NAMALWA (cell line): ENCODE results near the gene SRI.
A peak's percentile ranks its signal among the peaks of the same experiment; 100 is the strongest.
"Not testable (repeated sequence)": the region's sequence is repeated elsewhere in the genome, so short reads cannot be mapped to it uniquely, and the experiment has no call there.

Experiments used
- DNase-seq: peaks from one replicate; pipeline ENCODE4 v3.0.0-alpha.2; 2015; ENCODE audit warnings: low spot score

The SRI gene

DNA sequence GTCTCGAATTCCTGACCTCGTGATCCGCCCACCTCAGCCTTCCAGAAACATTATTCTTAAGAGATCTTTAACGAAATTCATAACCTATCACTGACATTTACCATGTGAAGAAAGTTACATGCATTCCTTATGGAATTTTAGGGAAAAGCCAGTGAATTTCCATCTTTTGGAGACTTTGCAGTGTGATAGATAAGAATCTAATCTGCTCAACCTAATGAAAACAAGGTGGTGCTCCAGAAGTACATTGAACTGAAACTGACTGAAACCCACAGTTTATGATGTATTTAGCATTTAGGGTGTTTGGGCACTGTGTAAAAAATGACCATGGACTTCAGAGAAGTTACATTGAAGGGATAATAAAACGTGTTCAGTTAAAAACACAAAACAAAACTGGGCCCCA is 43.6 kb downstream of the SRI start:
- no peak for DNase-seq

DNA sequence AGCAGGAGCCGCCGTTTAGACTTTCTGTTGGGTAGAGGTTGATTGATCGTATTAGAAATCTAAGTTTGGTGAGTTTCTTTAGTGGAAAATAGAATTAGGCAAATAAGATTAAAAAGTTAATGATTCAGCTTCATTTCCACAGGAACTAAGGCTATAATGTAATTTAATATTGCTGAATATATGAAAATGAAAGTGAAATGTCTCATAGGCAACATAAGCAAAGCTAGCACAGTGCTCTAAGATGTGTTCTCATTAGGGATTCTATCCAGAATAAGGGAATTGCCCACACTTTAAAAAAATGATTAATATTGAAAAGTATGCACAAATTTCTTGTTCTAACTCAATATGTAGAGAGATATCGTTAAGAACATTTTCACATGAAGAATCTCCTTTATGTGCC is 47.0 kb downstream of the SRI start:
- no peak for DNase-seq

DNA sequence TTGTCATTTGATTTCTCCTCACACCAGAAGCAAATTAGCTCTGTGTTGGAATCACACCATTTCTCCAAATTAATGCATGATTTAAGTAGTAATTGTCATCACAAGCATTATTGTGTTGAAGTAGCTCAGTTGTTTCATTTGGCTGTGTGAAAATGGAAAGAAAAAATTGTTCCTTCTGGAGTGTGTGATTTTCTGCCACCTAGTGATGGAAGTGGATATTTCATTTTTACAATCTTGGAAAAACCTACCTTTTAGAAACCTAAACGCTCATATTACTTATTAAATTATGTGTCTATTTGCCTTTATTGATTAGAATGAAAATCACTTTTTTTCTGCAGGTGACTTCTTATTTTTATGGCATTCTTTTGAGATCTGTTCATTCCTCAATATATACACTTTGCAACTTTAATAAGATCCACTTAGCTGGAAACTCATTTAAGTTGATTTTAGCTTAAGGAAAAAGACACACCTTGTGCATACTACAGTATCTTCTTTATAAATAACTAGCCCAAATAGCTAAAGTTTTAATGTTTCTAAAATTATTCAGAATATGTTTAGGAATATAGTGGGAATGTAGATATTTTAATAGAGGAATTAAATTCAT is 50.0 kb downstream of the SRI start:
- DNase-seq, result peak; percentile 59

DNA sequence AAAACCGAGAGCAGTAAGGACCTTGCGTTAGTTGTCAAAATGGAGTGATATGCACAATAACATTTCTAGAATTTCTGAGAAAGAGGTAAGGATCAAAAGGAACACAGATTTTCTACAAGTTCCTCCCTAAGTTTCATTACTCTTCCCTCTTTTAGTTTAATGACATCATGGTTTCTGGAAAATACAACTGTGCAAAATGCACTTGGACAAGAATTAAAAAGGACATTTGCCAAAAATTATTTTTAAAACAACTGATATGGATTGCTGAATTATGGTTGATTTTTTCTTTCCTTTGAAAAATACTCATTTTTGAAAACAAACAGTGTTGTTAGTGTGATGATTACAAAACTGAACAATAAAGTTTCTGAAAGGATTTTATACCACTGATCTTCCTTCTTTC is 52.1 kb downstream of the SRI start:
- DNase-seq, result no peak

DNA sequence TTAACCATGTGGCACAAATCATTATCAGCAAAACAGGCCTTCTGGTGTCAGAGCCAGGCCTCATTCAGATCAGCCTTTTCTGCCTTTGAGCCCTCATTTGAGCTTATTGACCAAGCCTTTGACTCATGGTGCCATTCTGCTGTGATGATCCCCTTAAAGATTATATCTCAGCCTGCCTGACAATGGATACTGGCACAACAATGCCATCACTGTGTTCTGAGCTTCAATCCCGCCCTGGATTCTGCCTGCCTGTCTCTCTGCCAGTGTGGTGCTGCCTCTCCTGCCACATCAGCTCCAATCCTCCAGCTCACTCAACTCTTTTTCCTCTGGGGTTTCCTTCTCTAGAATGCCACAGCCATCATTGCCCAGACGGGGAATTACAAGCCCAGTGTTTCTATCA is 52.6 kb downstream of the SRI start:
- DNase-seq, result no peak

DNA sequence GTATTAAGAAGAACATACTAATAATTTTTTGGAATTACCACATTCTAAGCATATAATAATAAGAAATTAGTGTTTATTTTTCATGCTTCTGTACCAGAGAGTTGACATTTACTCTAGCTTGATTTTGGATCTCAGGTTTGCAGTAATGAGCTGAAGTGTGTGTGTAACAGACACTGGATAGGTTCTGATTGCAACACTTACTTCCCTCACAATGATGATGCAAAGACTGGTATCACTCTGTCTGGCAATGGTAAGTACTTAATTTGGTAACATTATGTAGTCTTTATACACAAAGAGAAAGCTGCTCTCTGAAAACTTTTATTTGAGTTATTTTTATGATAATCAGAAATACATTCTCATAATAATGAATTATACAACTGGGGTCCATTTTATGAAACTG is 54.1 kb downstream of the SRI start:
- DNase-seq, result no peak

DNA sequence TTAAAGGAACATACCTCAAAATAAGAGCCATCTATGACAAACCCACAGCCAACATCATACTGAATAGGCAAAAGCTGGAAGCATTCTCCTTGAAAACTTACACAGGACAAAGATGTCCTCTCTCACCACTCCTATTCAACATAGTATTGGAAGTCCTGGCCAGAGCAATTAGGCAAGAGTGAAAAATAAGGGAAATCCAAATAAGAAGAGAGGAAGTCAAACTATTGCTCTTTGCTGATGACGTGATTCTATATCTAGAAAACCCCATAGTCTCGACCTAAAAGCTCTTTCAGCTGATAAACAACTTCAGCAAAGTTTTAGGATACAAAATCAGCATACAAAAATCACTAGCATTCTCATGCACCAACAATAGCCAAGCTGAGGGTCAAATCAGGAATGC is 60.1 kb downstream of the SRI start:
- not testable (repeated sequence) for DNase-seq

DNA sequence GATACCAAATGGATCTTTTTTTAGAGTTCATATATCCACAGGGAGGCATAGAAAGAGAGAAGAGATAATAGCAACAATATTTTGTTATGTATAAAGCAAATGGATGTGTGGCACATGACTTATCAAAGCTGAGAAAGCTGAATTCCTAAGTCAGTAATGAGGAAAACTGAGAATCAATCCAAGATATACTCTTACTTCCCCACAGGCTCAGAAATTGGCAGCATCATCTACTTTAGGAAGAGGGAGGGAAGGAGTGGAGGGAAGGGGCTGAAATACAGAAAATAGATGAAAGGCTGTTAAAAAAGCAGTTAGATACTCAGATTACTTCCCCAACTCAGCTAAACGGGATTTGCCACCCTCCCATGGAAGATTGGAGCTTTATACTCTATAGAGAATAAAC is 63.5 kb downstream of the SRI start:
- no peak for DNase-seq

DNA sequence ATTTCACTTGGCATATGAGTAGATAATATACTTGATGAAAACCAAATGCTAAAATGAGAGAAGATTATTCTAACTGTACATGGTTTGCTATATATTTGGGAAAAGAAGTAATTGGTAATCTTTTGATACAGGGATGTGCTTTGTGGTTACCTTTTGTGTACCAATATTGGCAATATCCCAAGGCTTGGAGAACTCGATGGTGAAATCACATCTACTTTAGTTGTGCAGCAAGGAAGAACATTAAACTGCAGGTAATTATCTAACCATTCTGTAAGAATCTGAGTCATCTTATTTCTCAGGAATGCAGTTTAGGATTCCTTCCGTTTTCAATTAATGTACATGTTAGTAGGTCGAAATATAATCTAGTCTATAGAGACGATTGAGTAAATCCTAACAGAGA is 64.1 kb downstream of the SRI start:
- DNase-seq, result no peak
